ENCODE measurements around the gene TEX22.

Gene TEX22

GRCh38 chr14:105422695-105423487 lies 24.6 kb downstream of the TEX22 start:
- DNase-seq: no peak

- no peak for DNase-seq
Measured at GRCh38 chr14:105423488-105424195, 25.3 kb downstream of the TEX22 start.

GRCh38 chr14:105424861-105425260 lies 26.5 kb downstream of the TEX22 start:
- no peak for DNase-seq

- DNase-seq: no peak
Measured at GRCh38 chr14:105425823-105426247, 27.5 kb downstream of the TEX22 start.

GRCh38 chr14:105426416-105427130 lies 28.2 kb downstream of the TEX22 start:
- no peak for DNase-seq

GRCh38 chr14:105427412-105427811 lies 29.1 kb downstream of the TEX22 start:
- DNase-seq: no peak

- no peak for DNase-seq
Measured at GRCh38 chr14:105427936-105428485, 29.7 kb downstream of the TEX22 start.

GRCh38 chr14:105430042-105430441 lies 31.7 kb downstream of the TEX22 start:
- no peak for DNase-seq

GRCh38 chr14:105430565-105430964 lies 32.2 kb downstream of the TEX22 start:
- no peak for DNase-seq

- no peak for DNase-seq
Measured at GRCh38 chr14:105431256-105431655, 32.9 kb downstream of the TEX22 start.

GRCh38 chr14:105432657-105433056 lies 34.3 kb downstream of the TEX22 start:
- no peak for DNase-seq

- no peak for DNase-seq
Measured at GRCh38 chr14:105433161-105433605, 34.8 kb downstream of the TEX22 start.

- no peak for DNase-seq
Measured at GRCh38 chr14:105436402-105436801, 38.1 kb downstream of the TEX22 start.

GRCh38 chr14:105436891-105437722 lies 38.8 kb downstream of the TEX22 start:
- no peak for DNase-seq

GRCh38 chr14:105437723-105438500 lies 39.6 kb downstream of the TEX22 start:
- DNase-seq: no peak

GRCh38 chr14:105439179-105439578 lies 40.8 kb downstream of the TEX22 start:
- no peak for DNase-seq

- no peak for DNase-seq
Measured at GRCh38 chr14:105439710-105440553, 41.6 kb downstream of the TEX22 start.

GRCh38 chr14:105440554-105440900 lies 42.2 kb downstream of the TEX22 start:
- no peak for DNase-seq

- DNase-seq: no peak
Measured at GRCh38 chr14:105440992-105441391, 42.7 kb downstream of the TEX22 start.

GRCh38 chr14:105442125-105442524 lies 43.8 kb downstream of the TEX22 start:
- no peak for DNase-seq

GRCh38 chr14:105442834-105443233 lies 44.5 kb downstream of the TEX22 start:
- no peak for DNase-seq

Data from NCI-H1930 (cell line).